HG02610 (cell line): ENCODE results near the gene PROCA1.

Experiments used
- ATAC-seq: cut with Tn5 transposase; IDR thresholded peaks from one replicate; pipeline ENCODE4 v1.9.1; 2021; ENCODE audit warnings: mild to moderate bottlenecking, moderate library complexity; ENCODE audit not compliant: unreplicated experiment

The PROCA1 gene, protein sequence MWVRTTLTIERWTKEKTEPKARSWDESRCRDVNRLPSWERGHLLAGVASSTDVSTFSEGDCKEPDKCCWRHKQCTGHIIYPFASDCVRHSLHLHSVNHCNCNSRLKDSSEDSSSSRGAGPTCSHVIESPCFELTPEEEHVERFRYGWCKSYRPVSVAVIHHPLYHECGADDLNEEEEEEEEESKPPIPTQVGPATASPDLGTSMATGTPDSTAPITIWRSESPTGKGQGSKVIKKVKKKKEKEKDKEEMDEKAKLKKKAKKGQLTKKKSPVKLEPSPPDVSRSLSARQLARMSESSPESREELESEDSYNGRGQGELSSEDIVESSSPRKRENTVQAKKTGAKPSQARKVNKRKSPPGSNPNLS

DNA sequence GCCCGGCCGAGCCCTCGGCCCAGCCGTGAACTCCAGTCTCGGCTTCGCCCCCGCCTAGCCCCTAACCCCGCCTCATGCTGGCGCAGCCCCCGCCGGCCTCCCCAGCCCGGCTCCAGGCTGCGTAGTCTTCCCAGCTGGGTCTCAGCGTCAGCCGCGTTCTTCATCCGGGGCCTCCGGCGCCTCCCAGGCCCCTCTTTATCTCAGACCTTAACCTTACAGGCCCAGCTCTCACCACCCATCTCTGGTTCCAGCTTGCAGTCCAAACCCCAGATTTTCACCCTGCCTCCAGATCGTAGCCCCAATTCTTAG lies at the start of gene PROCA1:
PROCA1 (minus strand) TSS at position 166 of the 309 bp plus-strand sequence. CDS start 228 bp downstream, outside the sequence.
- ATAC-seq: no peak

GRCh38 chr17:28760601-28761562 lies 49.2 kb upstream of the PROCA1 start:
- ATAC-seq: no peak

DNA sequence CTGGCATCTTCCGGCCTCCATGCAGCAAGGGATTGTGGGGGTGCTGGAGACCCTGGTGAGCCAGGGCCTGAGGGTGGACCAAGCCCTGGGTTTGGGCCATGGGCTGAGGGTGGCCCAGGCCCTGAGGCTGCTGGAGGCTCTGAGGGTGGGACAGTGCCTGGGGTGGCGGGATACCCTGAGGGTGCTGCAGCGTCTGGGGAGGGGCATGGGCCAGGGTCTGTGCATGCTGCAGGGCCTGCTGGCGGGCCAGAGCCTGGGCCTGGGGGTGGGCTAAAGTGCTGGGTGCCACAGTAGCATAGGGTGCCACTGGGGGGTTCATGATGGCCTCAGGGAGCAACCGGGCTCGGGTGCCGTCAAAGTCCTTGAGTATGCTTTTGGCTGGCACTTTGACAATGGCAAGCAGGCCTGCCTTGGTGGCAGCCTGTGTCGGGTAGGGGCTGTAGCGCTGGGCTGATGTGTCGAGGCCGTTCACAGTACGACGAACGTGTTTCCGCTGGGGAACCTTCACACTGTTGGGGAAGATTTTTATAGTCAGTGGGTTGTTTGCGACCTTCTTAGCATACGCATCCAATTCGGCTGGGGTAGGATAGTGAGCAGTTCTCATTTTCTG lies 47.7 kb upstream of the PROCA1 start:
- no peak for ATAC-seq

DNA sequence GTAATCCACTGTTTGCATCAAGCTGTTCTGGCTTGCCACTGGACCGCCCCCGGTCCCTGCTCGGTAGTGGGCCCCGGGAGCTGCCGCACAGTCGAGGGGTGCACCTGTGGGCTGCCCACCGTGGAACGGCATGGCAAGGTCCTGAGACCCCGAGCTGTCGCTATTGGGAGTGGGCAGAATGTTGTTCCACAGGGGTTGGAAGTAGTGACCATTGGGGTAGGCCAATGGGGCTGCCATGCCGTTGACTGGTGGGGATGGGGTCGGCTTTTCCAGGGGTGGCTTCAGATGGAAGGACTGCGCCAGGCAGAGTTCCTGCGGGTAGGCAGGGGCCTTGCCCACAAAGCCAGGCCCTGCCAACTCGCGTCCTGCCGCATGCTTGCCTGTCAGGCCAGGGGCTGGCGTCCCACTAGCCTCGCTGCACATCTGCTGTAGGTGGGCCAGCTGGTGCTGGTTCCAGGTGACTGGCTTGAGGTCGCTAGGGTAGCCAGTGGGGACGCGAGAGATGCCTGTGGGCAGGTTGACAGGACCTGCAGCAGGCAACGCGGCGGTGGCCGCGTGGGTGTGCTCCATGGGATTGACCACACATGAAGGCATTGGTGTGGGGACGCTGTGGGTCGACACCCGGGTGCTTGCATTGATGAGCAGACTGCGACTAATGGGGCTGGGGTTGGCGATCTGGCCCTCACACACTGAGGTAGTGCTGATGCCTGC lies 46.9 kb upstream of the PROCA1 start:
- ATAC-seq: no peak

DNA sequence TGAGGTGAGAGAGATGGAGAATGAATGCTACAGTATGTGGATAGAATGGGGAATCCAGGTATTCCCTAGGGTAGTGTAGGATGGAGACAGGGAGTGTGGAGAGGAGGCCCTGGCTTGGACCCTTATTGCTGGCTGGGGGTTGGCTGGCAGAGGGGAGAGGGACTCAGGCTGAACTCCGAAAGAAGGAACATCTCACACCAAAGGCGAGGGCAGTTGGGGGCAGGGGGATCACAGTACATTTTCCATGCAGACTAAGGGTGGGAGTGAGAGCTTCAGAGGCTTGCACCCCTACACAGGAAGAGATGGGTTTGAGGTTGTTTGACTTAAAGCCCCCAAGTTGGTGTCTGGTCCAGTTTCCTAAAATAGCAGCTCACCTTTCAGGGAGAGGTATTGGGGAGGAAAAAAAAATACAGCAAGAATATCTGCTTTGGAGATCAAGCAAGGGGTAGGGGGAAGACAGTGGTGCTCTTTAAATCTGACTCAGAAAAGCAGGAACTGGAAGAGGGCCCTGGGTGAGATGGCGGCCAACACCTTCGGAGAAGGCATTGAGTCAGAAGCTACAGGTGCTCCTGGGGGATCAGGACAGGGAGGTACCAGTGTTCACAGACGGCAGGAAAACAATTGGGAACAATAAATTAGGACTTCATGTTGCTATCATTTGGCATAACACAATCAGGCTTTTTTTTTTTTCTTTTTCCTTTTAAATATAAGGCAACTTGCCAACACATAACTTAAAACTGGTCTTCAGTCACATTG lies 44.5 kb upstream of the PROCA1 start:
- ATAC-seq: no peak

- no peak for ATAC-seq
These were observed 43.8 kb upstream of the PROCA1 start for GRCh38 chr17:28755486-28755885.

DNA sequence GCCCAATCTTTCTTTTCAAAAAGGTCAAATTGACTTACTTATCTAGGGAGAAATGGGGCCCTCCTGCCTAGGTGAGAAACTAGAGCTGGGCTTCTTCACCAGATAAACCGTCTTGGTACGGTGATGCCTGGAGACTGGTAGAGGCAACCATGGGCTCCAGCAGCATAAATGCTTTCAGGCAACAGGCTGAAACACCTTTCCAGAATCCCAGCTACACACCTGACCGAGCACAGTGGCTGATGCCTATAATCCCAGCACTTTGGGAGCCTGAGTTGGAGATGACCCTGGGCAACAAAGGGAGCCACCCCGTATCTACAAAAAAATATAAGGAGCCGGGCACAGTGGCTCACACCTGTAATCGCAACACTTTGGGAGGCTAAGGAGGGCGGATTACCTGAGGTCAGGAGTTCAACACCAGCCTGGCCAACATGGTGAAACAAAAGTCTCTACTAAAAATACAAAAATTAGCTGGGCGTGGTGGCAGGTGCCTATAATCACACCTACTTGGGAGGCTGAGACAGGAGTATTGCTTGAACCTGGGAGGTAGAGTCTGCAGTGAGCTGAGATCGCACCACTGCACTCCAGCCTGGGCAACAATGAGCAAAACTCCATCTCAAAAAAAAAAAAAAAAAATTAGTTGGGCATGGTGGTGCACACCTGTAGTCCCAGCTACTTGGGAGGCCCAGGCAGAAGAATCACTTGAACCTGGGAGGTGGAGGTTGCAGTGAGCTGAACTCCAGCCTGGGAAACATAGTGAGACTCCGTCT lies 40.1 kb upstream of the PROCA1 start:
- no peak for ATAC-seq

GRCh38 chr17:28750178-28751047 lies 38.7 kb upstream of the PROCA1 start:
- ATAC-seq: no peak

GRCh38 chr17:28749516-28750177 lies 38.0 kb upstream of the PROCA1 start:
- no peak for ATAC-seq

DNA sequence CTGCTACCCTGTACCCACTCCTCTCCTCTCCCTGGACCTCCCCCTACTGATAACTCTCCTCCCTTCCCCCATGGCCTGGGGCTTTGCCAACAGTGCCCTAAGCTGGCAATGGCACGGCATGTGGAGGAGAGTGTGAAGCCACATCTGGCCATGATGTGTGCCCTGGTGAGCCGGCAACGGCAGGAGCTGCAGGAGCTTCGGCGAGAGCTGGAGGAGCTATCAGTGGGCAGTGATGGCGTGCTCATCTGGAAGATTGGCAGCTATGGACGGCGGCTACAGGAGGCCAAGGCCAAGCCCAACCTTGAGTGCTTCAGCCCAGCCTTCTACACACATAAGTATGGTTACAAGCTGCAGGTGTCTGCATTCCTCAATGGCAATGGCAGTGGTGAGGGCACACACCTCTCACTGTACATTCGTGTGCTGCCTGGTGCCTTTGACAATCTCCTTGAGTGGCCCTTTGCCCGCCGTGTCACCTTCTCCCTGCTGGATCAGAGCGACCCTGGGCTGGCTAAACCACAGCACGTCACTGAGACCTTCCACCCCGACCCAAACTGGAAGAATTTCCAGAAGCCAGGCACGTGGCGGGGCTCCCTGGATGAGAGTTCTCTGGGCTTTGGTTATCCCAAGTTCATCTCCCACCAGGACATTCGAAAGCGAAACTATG lies 37.3 kb upstream of the PROCA1 start:
- ATAC-seq: no peak

GRCh38 chr17:28747801-28748750 lies 36.4 kb upstream of the PROCA1 start:
- no peak for ATAC-seq

GRCh38 chr17:28747051-28747691 lies 35.5 kb upstream of the PROCA1 start:
- ATAC-seq: no peak

GRCh38 chr17:28746611-28747050 lies 34.9 kb upstream of the PROCA1 start:
- ATAC-seq: no peak

DNA sequence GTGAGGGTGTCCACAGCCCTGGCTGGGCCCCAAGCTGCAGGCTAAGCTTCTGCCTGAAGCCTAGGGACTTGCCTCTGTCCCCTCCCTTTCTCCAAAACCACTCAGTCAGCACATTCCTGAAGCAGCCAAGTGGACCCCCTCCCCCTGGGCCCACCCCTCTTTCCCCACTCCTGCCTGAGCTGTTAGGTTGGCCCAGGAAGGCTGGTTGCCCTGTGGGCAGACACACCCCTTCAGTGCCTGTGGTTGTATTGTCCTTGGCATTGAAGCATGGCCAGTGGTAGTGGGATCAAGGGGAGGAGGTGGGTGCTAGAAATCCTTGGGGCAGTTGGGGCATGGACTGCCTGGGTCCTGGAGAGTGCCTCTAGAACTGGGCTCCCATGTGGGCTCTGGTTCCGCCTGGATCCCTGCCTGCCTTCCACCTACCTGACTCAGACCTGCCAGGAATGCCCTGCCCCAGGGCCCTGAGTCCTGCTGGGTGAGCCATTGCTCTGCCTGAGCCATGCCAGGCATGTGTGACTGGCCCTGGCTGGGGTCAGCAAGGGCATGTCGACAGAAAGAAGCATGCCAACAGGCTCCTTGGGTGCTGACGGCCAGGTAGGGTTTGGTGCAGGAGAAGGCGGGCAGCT lies 34.2 kb upstream of the PROCA1 start:
- no peak for ATAC-seq
